ENCODE results near the gene SLC7A1.

SLC7A1 gene

GRCh38 chr13:29548722-29549121 lies 46.8 kb downstream of the SLC7A1 start:
- Histone ChIP-seq H3K79me2 (ENCODE audit: insufficient read depth, low read length) (peaks cover 96% of the 10 kb centered on the region), H3K27me3 (ENCODE audit: low read length) (no peaks in the 10 kb centered on the region), H4K20me1 (ENCODE audit: low read depth, low read length) (peaks cover 28% of the 10 kb centered on the region; the same call in 1 of the 2 replicates), H3K4me2 (ENCODE audit: low read depth, low read length, poor library complexity, severe bottlenecking) (no peak overlapping the region), H3K36me3 (ENCODE audit: low read length) (peaks cover 4% of the 10 kb centered on the region; the same call in 1 of the 2 replicates), H3K27ac (ENCODE audit: low read depth, low read length) (no peak overlapping the region), H2AFZ (ENCODE audit: low read depth, low read length, severe bottlenecking) (no peak overlapping the region), H3K9me2 (replicated peaks; ENCODE audit: insufficient read depth, low read length) (no peaks in the 10 kb centered on the region), H3K9me3 (ENCODE audit: insufficient read depth, low read length) (no peaks in the 10 kb centered on the region), H3K9ac (ENCODE audit: low read length) (no peak overlapping the region), H3F3A (ENCODE audit: insufficient read depth) (no peaks in the 10 kb centered on the region), H3K4me3 (ENCODE audit: insufficient read depth, low read length, poor library complexity, severe bottlenecking) (no peak overlapping the region)
- no peak for TF ChIP-seq CTCF (IDR thresholded peaks at IDR 0.05; ENCODE audit: insufficient read depth, low read length, poor library complexity, severe bottlenecking)
- TF ChIP-seq EZH2phosphoT487 (conservative IDR thresholded peaks at IDR 0.05; ENCODE audit: low read length) = no peak

GRCh38 chr13:29547153-29547552 lies 48.3 kb downstream of the SLC7A1 start:
- Histone ChIP-seq H3K9ac (ENCODE audit: low read length) (no peak overlapping the region), H3K27ac (ENCODE audit: low read depth, low read length) (no peak overlapping the region), H3K36me3 (ENCODE audit: low read length) (peaks cover 4% of the 10 kb centered on the region; the same call in 1 of the 2 replicates), H3K79me2 (ENCODE audit: insufficient read depth, low read length) (peaks cover 99% of the 10 kb centered on the region), H2AFZ (ENCODE audit: low read depth, low read length, severe bottlenecking) (no peak overlapping the region), H3K4me3 (ENCODE audit: insufficient read depth, low read length, poor library complexity, severe bottlenecking) (no peak overlapping the region), H3K27me3 (ENCODE audit: low read length) (no peaks in the 10 kb centered on the region), H3K4me2 (ENCODE audit: low read depth, low read length, poor library complexity, severe bottlenecking) (no peak overlapping the region), H3F3A (ENCODE audit: insufficient read depth) (no peaks in the 10 kb centered on the region), H3K9me3 (ENCODE audit: insufficient read depth, low read length) (no peaks in the 10 kb centered on the region), H4K20me1 (ENCODE audit: low read depth, low read length) (peaks cover 23% of the 10 kb centered on the region; the same call in 1 of the 2 replicates), H3K9me2 (replicated peaks; ENCODE audit: insufficient read depth, low read length) (no peaks in the 10 kb centered on the region)
- no peak for TF ChIP-seq CTCF (IDR thresholded peaks at IDR 0.05; ENCODE audit: insufficient read depth, low read length, poor library complexity, severe bottlenecking)
- TF ChIP-seq EZH2phosphoT487 (conservative IDR thresholded peaks at IDR 0.05; ENCODE audit: low read length) = no peak

- peaks cover 95% of the 10 kb centered on the region for H3K79me2 ChIP-seq (ENCODE audit: insufficient read depth, low read length)
- H2AFZ ChIP-seq (ENCODE audit: low read depth, low read length, severe bottlenecking) = no peak overlapping the region
- no peaks in the 10 kb centered on the region for H3K27me3 ChIP-seq (ENCODE audit: low read length)
- peaks cover 5% of the 10 kb centered on the region; the same call in 1 of the 2 replicates for H3K36me3 ChIP-seq (ENCODE audit: low read length)
- H3K9ac ChIP-seq (ENCODE audit: low read length) = no peak overlapping the region
- H3K4me3 ChIP-seq (ENCODE audit: insufficient read depth, low read length, poor library complexity, severe bottlenecking) = no peak overlapping the region
- H3K27ac ChIP-seq (ENCODE audit: low read depth, low read length) = no peak overlapping the region
- H3F3A ChIP-seq (ENCODE audit: insufficient read depth) = 0 out of 2 replicates have a peak, but pooled peaks cover 1% of the 10 kb centered on the region
- no peaks in the 10 kb centered on the region for H3K9me2 ChIP-seq (replicated peaks; ENCODE audit: insufficient read depth, low read length)
- TF ChIP-seq EZH2phosphoT487 (conservative IDR thresholded peaks at IDR 0.05; ENCODE audit: low read length) (no peak), CTCF (IDR thresholded peaks at IDR 0.05; ENCODE audit: insufficient read depth, low read length, poor library complexity, severe bottlenecking) (no peak)
- H3K4me2 ChIP-seq (ENCODE audit: low read depth, low read length, poor library complexity, severe bottlenecking) = no peak overlapping the region
- no peaks in the 10 kb centered on the region for H3K9me3 ChIP-seq (ENCODE audit: insufficient read depth, low read length)
- H4K20me1 ChIP-seq (ENCODE audit: low read depth, low read length) = peaks cover 23% of the 10 kb centered on the region; the same call in 1 of the 2 replicates
These were observed 48.8 kb downstream of the SLC7A1 start for GRCh38 chr13:29546662-29547061.
